Esophagus muscularis mucosa (tissue), 4 donors: Measurements from ENCODE around the gene DNAJB1. TPM values are rescaled to one million over a fixed set of nuclear protein-coding genes. Genes with fewer than 3 reads are reported as not detected.

Experiments
- DNase-seq: peaks from one replicate; pipeline ENCODE4 v3.0.0-alpha.2; 2017; ENCODE audit errors: extremely low spot score
- H3K27ac ChIP-seq, 4 donors: fragments of 200-600 bp; sonication (generic); replicated peaks in 1 of 4; 1 replicate in 3 of 4; 2 replicates in 1 of 4; pipeline ENCODE4 v1.5.1; 2016 to 2019; ENCODE audit warnings: mild to moderate bottlenecking in 1 of 4
- H3K27me3 ChIP-seq, 4 donors: fragments of 200-600 bp; sonication (generic); one replicate each; pipeline versions ENCODE4 v1.5.1 to v1.6.0; 2016 to 2019
- H3K36me3 ChIP-seq, 4 donors: fragments of 200-600 bp; sonication (generic); one replicate each; pipeline ENCODE4 v1.5.1; 2016 to 2019
- H3K4me1 ChIP-seq, 4 donors: fragments of 200-600 bp; sonication (generic); one replicate each; pipeline ENCODE4 v1.5.1; 2016 to 2019
- H3K4me3 ChIP-seq, 4 donors: fragments of 200-600 bp; sonication (generic); 1 replicate in 2 of 4; 2 replicates in 2 of 4; pipeline ENCODE4 v1.5.1; 2016 to 2019; ENCODE audit warnings: mild to moderate bottlenecking in 4 of 4, moderate library complexity in 1 of 4
- H3K9me3 ChIP-seq, 4 donors: fragments of 200-600 bp; sonication (generic); 1 replicate in 3 of 4; 2 replicates in 1 of 4; pipeline ENCODE4 v1.5.1; 2016 to 2019
- CTCF ChIP-seq, 3 experiments: fragments of 200-600 bp in 2 of 3; fragments of 450-650 bp in 1 of 3; sonication (generic) in 2 of 3; IDR thresholded peaks; one replicate each; pipeline ENCODE4 v1.5.1; 2017 to 2019; ENCODE audit warnings: antibody characterized with exemption in 3 of 3, mild to moderate bottlenecking in 2 of 3, moderate library complexity in 1 of 3
- EP300 ChIP-seq: sonication (generic); formaldehyde crosslinking; IDR thresholded peaks from one replicate; pipeline ENCODE4 v1.6.1; 2017; ENCODE audit warnings: antibody characterized with exemption
- POLR2A ChIP-seq: fragments of 450-650 bp; IDR thresholded peaks from one replicate; pipeline ENCODE4 v1.6.1; 2017; ENCODE audit warnings: antibody characterized with exemption, moderate library complexity, mild to moderate bottlenecking, low read depth
- POLR2AphosphoS5 ChIP-seq, 2 donors: sonication (generic); formaldehyde crosslinking; IDR thresholded peaks; one replicate each; pipeline ENCODE4 v1.6.1; 2017; ENCODE audit warnings: antibody characterized with exemption in 2 of 2
- WGBS: methylation state at CpG from one replicate; pipeline ENCODE4 v1.1.5; 2018; 5-methylcytosine and 5-hydroxymethylcytosine counted together
- intact Hi-C: fragments of 100-400 bp; cut with DNase I; formaldehyde crosslinking; loops from one replicate; pipeline ENCODE4 v1.15.1; 2023
- total RNA-seq, 4 donors: library from RNA; depleted of rRNA; stranded (reverse); fragments of >200 nt; gene quantifications; one replicate each; pipeline versions ENCODE4 v1.1.0 to v1.2.1, GENCODE V29; 2016

The DNAJB1 gene
- total RNA-seq, 4 donors from 2014 or later, result 50.3 to 102 (median 86.3) TPM

- intact Hi-C loops, result no loop called here
- Histone ChIP-seq H3K36me3 (peaks cover 0 to 13% (median 4%) of the 10 kb centered on the region in 4 donors), H3K4me3 (no peak overlapping the region), H3K27me3 (no peaks in the 10 kb centered on the region), H3K9me3 (no peaks in the 10 kb centered on the region), H3K27ac (no peak overlapping the region), H3K4me1 (peaks cover 37 to 51% (median 46%) of the 10 kb centered on the region in 4 donors)
- no peak for DNase-seq
- TF ChIP-seq EP300 (no peak), POLR2AphosphoS5 (IDR thresholded peaks at IDR 0.05) (no peak), POLR2A (no peak), CTCF (IDR thresholded peaks at IDR 0.05) (no peak)
- 83% methylated on average over 10 of the region's 23 CpGs for WGBS
These were observed 40.3 kb upstream of the DNAJB1 start for GRCh38 chr19:14558370-14559066.

DNA sequence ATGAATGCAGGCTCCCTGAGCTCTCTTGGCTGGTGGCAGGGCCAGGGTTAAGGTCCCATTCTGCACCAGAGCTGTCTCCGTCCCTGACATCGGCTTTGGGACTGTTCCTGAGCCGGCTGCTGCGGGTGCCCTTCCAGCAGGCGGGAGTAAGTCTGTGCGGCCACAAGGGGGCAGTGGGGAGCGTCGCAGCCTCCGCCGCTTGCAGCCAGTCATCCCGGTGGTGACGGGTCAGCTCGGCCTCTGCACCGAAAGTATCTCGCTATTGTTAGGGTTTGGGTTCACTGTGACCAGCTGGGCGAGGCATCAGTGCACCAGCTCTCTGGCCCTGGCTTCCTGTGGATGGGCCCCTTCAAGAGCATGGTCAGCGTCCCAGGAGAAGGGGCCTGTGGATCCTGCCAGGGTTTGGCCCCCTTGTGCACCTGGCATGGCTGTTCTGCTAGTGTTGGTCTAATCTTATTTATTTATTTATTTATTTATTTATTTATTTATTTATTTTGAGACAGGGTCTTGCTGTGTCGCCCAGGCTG lies 38.5 kb upstream of the DNAJB1 start:
- H3K27me3 ChIP-seq, result no peaks in the 10 kb centered on the region
- H3K4me1 ChIP-seq, result peaks cover 30 to 40% (median 38%) of the 10 kb centered on the region in 4 donors
- WGBS, result 19% methylated on average over 10 of the region's 18 CpGs
- TF ChIP-seq POLR2AphosphoS5 (IDR thresholded peaks at IDR 0.05) (peak in 1 of 2 donors; percentile 43), POLR2A (no peak), EP300 (no peak), CTCF (IDR thresholded peaks at IDR 0.05) (peak; percentile 78 to 98 (median 85))
- intact Hi-C loops, result no loop called here
- peaks cover 0 to 7% (median 3%) of the 10 kb centered on the region in 4 donors for H3K36me3 ChIP-seq
- H3K4me3 ChIP-seq, result peak overlapping the region; percentile 19 to 36 (median 33)
- no peak for DNase-seq
- H3K27ac ChIP-seq, result no peak overlapping the region
- H3K9me3 ChIP-seq, result no peaks in the 10 kb centered on the region

GRCh38 chr19:14555918-14556661 lies 37.9 kb upstream of the DNAJB1 start:
- H3K4me1 ChIP-seq, result peaks cover 29 to 39% (median 37%) of the 10 kb centered on the region in 4 donors
- no peak for TF ChIP-seq POLR2A
- no peak for TF ChIP-seq CTCF (IDR thresholded peaks at IDR 0.05)
- TF ChIP-seq EP300, result no peak
- no peak for TF ChIP-seq POLR2AphosphoS5 (IDR thresholded peaks at IDR 0.05)
- no peak overlapping the region for H3K27ac ChIP-seq
- 72% methylated on average over 12 of the region's 12 CpGs for WGBS
- no peak for DNase-seq
- intact Hi-C loops, result no loop called here
- H3K36me3 ChIP-seq, result peaks cover 0 to 7% (median 3%) of the 10 kb centered on the region in 4 donors
- H3K27me3 ChIP-seq, result no peaks in the 10 kb centered on the region
- no peaks in the 10 kb centered on the region for H3K9me3 ChIP-seq
- peak overlapping the region; percentile 19 to 36 (median 33) for H3K4me3 ChIP-seq

DNA sequence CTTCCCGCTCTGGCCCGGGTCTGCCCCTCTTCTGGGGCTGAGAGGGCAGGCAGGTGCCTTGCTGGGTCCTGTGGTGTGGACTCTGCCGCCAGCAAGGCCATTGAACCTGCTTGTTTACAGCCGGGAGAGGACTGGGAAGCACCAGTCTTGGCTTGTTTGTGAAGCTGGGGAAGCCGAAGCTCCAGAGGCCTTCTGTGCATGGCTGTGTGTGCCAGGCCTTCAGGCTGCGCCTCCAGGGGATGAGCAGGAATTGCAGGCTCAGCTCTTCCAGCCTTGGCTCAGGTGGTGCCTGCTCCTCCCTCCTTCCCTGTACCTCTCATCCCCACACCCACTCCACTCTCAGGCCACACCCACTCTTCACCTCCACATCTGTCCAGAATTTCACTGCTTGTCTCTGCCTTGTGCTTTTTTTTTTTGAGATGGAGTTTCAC lies 36.2 kb upstream of the DNAJB1 start:
- peaks cover 0 to 19% (median 4%) of the 10 kb centered on the region in 4 donors for H3K36me3 ChIP-seq
- 90% methylated on average over 3 of the region's 6 CpGs for WGBS
- H3K27me3 ChIP-seq, result no peaks in the 10 kb centered on the region
- H3K27ac ChIP-seq, result no peak overlapping the region
- TF ChIP-seq POLR2AphosphoS5 (IDR thresholded peaks at IDR 0.05) (no peak), EP300 (no peak), POLR2A (no peak), CTCF (IDR thresholded peaks at IDR 0.05) (no peak)
- H3K9me3 ChIP-seq, result no peaks in the 10 kb centered on the region
- no peak overlapping the region for H3K4me3 ChIP-seq
- intact Hi-C loops, result no loop called here
- no peak for DNase-seq
- peaks cover 17 to 35% (median 23%) of the 10 kb centered on the region in 4 donors for H3K4me1 ChIP-seq
